Measurements from ENCODE around the gene IRF9.
A peak's percentile ranks its signal among the peaks of the same experiment; 100 is the strongest.

The IRF9 gene

DNA sequence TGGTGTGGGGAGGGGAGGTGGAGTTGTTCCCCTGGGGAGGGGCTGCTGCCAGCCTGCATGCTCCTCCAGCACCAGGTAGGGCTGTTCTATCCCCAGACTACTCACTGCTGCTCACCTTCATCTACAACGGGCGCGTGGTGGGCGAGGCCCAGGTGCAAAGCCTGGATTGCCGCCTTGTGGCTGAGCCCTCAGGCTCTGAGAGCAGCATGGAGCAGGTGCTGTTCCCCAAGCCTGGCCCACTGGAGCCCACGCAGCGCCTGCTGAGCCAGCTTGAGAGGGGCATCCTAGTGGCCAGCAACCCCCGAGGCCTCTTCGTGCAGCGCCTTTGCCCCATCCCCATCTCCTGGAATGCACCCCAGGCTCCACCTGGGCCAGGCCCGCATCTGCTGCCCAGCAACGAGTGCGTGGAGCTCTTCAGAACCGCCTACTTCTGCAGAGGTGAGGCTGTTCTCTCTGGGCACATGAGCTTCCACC is 3.5 kb downstream of the IRF9 start:
- no peak overlapping the region for H3K4me3 ChIP-seq (ENCODE audit: low read length)
- no peak for TF ChIP-seq ZNF274 (IDR thresholded peaks at IDR 0.05; ENCODE audit: low read depth, low read length)

DNA sequence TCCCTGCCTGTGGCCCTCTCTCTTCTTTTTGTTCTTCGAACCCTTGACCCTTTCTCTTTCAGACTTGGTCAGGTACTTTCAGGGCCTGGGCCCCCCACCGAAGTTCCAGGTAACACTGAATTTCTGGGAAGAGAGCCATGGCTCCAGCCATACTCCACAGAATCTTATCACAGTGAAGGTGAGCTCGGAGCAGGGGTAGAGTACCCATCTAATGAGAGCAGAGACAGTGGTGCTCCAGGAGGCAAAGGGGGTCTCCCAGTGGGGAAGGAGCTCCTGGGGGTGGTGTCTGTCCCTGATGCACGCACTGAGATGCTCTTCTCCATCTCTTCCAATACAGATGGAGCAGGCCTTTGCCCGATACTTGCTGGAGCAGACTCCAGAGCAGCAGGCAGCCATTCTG is 4.7 kb downstream of the IRF9 start:
- no peak overlapping the region for H3K4me3 ChIP-seq (ENCODE audit: low read length)
- TF ChIP-seq ZNF274 (IDR thresholded peaks at IDR 0.05; ENCODE audit: low read depth, low read length) = no peak

DNA sequence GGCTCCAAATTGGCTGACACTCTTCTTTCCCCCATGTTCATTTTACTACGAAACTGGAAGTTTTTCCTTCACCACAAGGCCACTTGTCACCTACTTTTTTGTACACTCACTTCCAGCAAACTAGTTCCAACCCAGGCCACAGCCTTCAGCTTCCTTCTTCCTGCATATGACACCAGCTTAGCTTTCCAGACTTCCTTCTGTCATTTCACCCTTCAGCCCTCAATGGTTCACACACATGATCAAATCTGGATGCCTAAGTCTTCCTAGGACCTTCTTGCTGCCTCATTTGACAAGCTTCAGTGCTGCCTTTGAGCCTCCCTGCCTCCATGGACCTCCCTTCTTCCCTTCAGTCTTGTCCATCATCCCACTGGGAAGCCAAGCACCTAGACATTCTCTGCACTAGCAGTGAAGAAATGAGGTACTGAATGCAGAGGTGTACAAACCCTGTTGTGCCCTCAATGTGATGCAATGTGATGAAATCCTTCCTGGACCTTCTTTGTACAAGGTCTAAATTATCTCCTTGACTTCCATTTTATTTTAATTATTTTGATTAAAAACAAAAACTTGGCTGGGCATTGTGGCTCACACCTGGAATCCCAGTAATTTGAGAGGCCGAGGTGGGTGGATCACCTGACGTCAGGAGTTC is 6.5 kb downstream of the IRF9 start:
- TF ChIP-seq ZNF274 (IDR thresholded peaks at IDR 0.05; ENCODE audit: low read depth, low read length) = no peak
- no peak overlapping the region for H3K4me3 ChIP-seq (ENCODE audit: low read length)

DNA sequence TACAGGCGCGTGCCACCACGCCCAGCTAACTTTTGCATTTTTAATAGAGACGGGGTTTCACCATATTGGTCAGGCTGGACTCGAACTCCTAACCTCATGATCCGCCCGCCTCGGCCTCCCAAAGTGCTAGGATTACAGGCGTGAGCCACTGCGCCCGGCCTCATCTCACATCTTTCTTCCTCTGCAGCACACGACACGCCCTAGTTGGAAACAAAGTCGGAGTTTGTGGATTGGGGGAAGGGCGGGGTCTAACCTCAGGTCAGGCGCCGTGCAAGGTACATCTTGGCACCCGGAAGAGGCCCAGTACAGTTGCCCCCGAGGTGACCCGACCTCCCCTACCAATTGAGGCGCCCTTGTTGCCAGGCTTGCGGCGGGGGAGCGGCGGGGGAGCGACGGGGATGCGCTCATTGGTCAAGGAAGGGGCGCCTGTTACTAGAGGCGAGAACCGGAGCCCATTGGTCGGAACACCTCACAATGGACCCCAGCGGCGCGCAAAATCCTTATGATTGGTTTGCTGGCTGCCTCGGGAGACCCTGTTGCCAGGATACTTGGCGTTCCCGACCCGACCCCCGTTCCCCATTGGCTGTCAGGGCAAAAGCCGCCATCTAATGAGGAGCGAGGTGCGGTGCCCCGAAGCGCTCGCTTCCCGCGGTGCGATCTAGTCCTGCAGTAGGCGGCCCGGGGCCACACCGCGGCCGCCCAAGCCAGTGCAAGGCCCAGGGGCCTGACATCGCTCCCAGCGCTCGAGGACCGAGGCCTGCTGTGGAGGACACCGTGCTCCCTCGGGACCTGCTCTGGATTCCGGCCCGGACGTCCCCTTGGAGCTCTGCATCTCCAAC is 10.6 kb downstream of the IRF9 start, which contains the start of gene REC8:
Gene REC8 (plus strand): TSS at position 659 of the 839 bp plus-strand sequence. CDS start 473 bp downstream, outside the sequence.
- no peak for TF ChIP-seq ZNF274 (IDR thresholded peaks at IDR 0.05; ENCODE audit: low read depth, low read length)
- H3K4me3 ChIP-seq (ENCODE audit: low read length) = peak within 1 kb of the TSS; percentile 65; the same call in 1 of the 2 replicates

DNA sequence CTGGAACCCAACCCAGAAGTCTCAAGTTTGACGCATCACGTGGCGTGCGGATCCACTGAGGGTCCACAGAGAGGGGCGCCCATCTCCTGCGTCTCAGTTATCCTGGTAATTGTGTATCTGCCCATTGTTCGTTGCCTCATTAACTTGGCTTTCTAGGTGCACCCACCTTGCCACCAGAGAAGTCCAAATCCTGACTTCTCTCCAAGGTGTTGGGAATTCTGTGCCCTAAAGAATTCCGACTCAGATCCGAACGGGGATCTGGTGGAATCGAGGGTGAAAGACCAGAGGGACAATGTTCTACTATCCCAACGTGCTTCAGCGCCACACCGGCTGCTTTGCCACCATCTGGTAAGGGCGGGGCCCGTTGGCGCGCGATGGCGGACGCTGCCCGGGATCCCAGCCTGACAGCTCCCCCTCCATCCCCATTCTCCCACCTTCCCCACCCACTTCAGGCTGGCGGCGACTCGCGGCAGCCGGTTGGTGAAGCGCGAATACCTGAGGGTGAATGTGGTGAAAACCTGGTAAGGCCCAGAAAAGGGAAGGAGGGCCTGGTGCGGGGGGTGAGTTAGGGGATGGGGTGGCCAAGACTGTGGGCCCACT is 11.3 kb downstream of the IRF9 start:
- H3K4me3 ChIP-seq (ENCODE audit: low read length) = peak overlapping the region; percentile 65; the same call in 1 of the 2 replicates
- no peak for TF ChIP-seq ZNF274 (IDR thresholded peaks at IDR 0.05; ENCODE audit: low read depth, low read length)

DNA sequence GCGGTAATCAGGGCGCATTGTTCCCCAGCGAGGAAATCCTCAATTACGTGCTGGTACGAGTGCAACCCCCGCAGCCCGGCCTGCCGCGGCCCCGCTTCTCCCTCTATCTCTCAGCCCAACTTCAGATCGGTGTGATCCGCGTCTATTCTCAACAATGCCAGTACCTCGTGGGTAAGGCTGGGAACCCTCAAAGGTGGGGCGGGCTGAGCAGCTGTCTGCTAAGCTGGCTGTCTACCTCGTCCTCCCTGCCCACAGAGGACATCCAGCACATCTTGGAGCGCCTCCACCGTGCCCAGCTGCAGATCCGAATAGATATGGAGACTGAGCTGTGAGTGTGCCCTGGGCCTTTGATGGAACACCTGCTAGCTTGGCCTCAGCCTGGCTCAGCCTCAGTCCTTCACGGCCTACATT is 11.8 kb downstream of the IRF9 start:
- TF ChIP-seq ZNF274 (IDR thresholded peaks at IDR 0.05; ENCODE audit: low read depth, low read length) = no peak
- peak overlapping the region; percentile 65; the same call in 1 of the 2 replicates for H3K4me3 ChIP-seq (ENCODE audit: low read length)

DNA sequence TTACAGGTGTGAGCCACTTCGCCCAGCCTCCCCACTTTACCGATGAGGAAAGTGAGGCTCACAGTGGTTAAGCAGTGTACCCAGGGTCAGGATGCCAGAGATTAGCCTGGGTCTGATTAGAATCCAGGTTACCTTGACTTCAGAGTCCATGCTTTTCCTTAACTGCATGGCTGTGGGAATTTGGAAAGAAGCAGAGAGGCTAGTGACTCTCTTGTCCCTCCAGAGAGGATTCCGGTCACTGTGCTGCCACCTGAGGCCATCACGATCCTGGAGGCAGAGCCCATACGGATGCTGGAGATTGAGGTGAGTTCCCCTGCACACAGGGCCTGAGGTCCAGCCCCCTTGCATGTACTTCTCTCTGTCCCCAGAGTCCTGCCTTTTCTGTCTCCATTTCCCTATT is 15.5 kb downstream of the IRF9 start:
- TF ChIP-seq ZNF274 (IDR thresholded peaks at IDR 0.05; ENCODE audit: low read depth, low read length) = no peak
- no peak overlapping the region for H3K4me3 ChIP-seq (ENCODE audit: low read length)

DNA sequence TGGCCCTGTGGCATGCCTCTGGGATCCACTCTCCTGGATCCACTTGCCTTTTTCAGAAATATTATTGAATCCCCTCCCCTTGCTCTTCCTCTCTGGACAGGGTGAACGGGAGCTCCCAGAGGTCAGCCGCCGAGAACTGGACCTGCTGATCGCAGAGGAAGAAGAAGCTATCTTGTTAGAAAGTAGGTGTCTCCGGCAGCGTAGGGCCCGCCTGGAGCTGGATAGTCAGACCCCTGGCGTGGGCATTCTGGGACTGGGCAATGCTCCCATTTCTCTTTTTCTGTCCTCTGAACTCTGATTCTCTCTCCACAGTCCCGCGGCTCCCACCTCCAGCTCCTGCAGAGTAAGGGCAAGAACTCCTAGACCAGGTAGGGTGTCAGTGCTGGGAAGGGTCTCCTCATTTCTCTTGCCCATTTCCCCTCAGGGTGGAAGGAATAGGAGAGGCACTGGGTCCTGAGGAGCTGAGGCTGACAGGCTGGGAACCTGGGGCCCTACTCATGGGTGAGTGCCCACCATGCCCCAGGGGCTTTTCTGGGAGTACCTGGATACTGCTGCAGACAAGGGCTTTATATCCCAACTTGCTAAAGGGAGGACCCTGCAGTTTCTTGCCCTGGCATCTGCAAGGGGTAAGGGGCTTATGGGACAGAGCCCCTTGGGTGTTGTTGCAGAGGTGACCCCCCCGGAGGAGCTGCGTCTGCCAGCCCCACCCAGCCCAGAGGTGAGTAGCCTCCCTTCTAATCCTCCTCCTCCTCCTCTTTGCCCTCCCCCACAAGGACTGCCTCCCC is 16.2 kb downstream of the IRF9 start:
- H3K4me3 ChIP-seq (ENCODE audit: low read length) = no peak overlapping the region
- TF ChIP-seq ZNF274 (IDR thresholded peaks at IDR 0.05; ENCODE audit: low read depth, low read length) = no peak

DNA sequence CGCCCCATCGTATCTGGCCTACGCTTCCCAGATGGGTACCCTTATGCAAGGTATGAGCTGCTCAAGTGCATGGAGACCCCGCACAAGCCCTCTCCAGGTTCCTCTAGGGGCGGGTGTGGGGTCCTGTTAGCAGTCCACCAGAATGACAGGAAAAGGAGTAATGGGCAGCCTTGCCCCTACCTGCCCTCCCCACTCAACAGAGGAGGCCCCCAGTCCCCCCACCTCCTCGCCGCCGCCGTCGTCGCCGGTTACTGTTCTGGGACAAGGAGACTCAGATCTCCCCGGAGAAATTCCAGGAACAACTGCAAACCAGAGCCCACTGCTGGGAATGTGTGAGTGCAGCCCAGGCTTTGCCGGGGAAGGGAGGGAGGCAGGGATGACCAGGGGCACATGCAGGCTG is 16.8 kb downstream of the IRF9 start:
- no peak for TF ChIP-seq ZNF274 (IDR thresholded peaks at IDR 0.05; ENCODE audit: low read depth, low read length)
- H3K4me3 ChIP-seq (ENCODE audit: low read length) = no peak overlapping the region

DNA sequence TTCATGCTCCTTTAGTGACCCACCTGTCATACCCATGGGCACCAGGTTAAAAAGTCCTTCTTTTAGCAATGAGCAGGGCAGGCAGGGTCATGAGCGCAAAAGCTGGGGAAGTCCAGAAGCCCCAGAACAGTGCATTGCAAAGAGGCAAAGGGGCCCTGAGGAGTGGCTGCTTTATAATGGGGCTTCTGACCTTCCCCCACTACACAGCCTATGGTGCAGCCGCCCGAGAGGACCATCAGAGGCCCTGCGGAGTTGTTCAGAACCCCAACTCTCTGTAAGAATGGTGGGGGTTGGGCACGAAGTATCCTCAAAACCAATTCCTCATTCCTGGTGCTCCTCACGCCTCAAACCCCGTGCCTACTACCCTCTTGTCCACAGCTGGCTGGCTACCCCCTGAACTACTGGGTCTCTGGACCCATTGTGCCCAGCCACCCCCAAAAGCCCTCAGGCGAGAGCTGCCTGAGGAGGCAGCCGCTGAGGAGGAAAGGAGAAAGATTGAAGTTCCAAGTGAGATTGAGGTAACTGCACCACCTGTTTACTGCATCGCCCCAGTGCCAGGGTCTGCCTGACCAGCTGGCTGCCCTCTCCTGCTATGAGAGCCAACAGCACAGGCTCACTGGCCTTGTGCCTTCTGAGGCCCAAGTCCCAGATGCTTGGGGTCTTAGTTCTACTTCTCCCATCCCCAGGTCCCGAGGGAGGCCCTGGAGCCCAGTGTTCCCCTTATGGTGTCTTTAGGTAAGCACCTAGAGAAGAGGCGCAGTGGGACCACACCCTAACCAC is 17.5 kb downstream of the IRF9 start:
- TF ChIP-seq ZNF274 (IDR thresholded peaks at IDR 0.05; ENCODE audit: low read depth, low read length) = no peak
- H3K4me3 ChIP-seq (ENCODE audit: low read length) = no peak overlapping the region

DNA sequence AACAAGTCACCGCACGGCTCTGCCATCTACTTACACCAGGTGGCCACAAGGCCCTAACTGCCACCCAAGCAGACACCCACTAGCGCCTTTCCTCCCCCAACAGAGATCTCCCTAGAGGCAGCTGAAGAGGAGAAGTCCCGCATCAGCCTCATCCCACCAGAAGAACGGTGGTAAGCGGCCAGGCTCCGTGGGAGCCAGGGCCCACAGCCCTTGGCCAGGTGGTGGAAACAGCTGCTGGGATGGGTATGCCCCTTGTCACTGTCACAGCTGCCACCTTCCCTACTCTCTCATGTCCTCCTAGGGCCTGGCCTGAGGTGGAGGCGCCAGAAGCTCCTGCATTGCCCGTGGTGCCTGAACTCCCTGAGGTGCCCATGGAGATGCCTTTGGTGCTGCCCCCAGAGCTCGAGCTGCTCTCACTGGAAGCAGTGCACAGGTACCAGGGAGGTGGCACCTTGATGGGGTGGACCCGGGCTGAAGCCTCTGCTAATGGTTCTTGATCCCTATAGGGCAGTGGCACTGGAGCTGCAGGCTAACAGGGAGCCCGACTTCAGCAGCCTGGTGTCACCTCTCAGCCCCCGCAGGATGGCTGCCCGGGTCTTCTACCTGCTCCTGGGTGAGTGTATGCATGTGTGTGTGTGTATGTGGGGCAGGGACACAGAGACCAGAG is 18.4 kb downstream of the IRF9 start:
- no peak for TF ChIP-seq ZNF274 (IDR thresholded peaks at IDR 0.05; ENCODE audit: low read depth, low read length)
- H3K4me3 ChIP-seq (ENCODE audit: low read length) = no peak overlapping the region

DNA sequence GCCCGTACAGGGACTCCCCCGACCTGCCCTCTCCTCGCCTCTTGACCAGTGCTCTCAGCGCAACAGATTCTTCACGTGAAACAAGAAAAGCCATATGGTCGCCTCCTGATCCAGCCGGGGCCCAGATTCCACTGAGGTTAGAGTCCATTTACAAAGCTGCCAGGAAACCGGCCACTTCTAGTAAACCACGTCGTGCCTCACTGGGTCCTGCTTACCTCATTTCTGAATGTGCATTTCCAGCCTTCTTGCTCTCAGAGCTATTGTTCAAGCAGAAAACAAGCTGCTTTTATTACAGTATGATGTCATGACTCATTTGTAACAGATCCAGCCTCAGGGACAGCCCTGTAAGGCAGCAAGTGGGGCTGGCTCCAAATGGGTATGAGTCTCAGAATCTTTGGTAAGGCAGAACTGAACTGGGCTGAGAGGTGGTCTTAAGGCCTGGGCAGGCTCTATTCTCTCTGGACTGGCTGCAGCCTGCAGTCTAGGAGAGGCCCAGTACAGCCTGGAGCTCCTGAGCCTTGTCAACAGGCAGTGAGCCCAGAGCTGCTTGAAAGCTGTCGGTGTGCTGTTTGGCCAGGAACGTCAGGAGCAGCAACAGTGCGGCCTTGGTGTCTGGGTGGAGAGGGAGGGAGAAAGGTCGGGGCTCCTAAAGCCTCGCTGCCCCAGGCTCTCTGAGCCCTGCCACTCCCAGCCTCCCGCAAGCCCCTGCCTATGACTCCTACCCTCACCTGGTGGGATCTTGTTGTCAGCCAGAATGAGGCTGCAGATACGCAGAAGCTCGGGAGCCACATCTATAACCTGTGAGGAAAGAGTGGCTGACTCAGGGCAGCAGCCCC is 19.1 kb downstream of the IRF9 start:
- TF ChIP-seq ZNF274 (IDR thresholded peaks at IDR 0.05; ENCODE audit: low read depth, low read length) = no peak
- no peak overlapping the region for H3K4me3 ChIP-seq (ENCODE audit: low read length)
